IMR-90 (cell line): Measurements from ENCODE around the gene PSMC5. TPM values are rescaled to one million over a fixed set of nuclear protein-coding genes. Genes with fewer than 3 reads are reported as not detected.

Experiments used
- ATAC-seq: fragments of 200-7000 bp; cut with Tn5 transposase; 2 replicates; pipeline ENCODE4 v1.9.1; 2020; ENCODE audit warnings: low read depth, mild to moderate bottlenecking, moderate library complexity
- BruUV-seq: library from RNA; stranded (reverse); fragments of 400-500 nt; replicated peaks from 2 replicates; lab custom pipeline; 2021; lab: Mats Ljungman, UMichigan
- CTCF ChIA-PET: fragments of 300-600 bp; formaldehyde crosslinking; extraction: SDS; loops from one replicate; lab custom pipeline; 2021; ENCODE audit warnings: antibody characterized with exemption; lab: Yijun Ruan, JAX
- POLR2A ChIA-PET: fragments of 300-600 bp; sonication (Branson Sonifier 250); formaldehyde crosslinking; loops from one replicate; lab custom pipeline; 2022; ENCODE audit warnings: antibody characterized with exemption; ENCODE audit not compliant: unreplicated experiment; lab: Charles Lee
- DNase-seq: peaks from one replicate; pipeline ENCODE4 v3.0.0; 2013
- H2AFZ ChIP-seq: replicated peaks from 2 replicates; pipeline ENCODE3; 2013; ENCODE audit warnings: low read length, mild to moderate bottlenecking; ENCODE audit not compliant: poor library complexity
- H2AK5ac ChIP-seq: 2 replicates; pipeline ENCODE4 v1.6.1; 2013; ENCODE audit warnings: low read depth, low read length, inconsistent platforms
- H2AK9ac ChIP-seq: replicated peaks from 2 replicates; pipeline ENCODE3; 2013; ENCODE audit warnings: mild to moderate bottlenecking, low read depth, low read length, moderate library complexity; ENCODE audit not compliant: poor library complexity
- H2BK120ac ChIP-seq: 2 replicates; pipeline ENCODE4 v1.6.1; 2013; ENCODE audit warnings: low read depth, low read length, inconsistent platforms
- H2BK15ac ChIP-seq: 3 replicates; pipeline ENCODE4 v1.6.1; 2013; ENCODE audit warnings: low read depth, low read length, inconsistent platforms
- H2BK20ac ChIP-seq: 2 replicates; pipeline ENCODE4 v1.6.1; 2013; ENCODE audit warnings: low read depth, mild to moderate bottlenecking, inconsistent platforms, low read length, moderate library complexity
- H2BK5ac ChIP-seq: 2 replicates; pipeline ENCODE4 v1.6.1; 2013; ENCODE audit warnings: mild to moderate bottlenecking, low read depth, low read length, inconsistent platforms; ENCODE audit not compliant: poor library complexity, severe bottlenecking
- H3K14ac ChIP-seq: replicated peaks from 2 replicates; pipeline ENCODE4 v1.6.1; 2013; ENCODE audit warnings: low read depth, low read length, inconsistent platforms
- H3K18ac ChIP-seq: 2 replicates; pipeline ENCODE4 v1.6.1; 2013; ENCODE audit warnings: low read depth, low read length, control low read depth
- H3K23ac ChIP-seq: 2 replicates; pipeline ENCODE4 v1.6.1; 2013; ENCODE audit warnings: low read depth, low read length, inconsistent platforms
- H3K27ac ChIP-seq: 2 replicates; pipeline ENCODE4 v1.5.1; 2013; ENCODE audit warnings: mild to moderate bottlenecking, control low read depth, low read length; ENCODE audit not compliant: insufficient read depth
- H3K27me3 ChIP-seq: 2 replicates; pipeline ENCODE4 v1.6.1; 2013; ENCODE audit warnings: low read length; ENCODE audit not compliant: control insufficient read depth, insufficient read depth
- H3K36me3 ChIP-seq: 2 replicates; pipeline ENCODE4 v1.6.1; 2013; ENCODE audit warnings: low read length, mixed read lengths; ENCODE audit not compliant: control insufficient read depth, insufficient read depth
- H3K4ac ChIP-seq: 2 replicates; pipeline ENCODE4 v1.6.1; 2013; ENCODE audit warnings: low read depth, low read length, inconsistent platforms
- H3K4me1 ChIP-seq: 2 replicates; pipeline ENCODE4 v1.6.1; 2013; ENCODE audit warnings: low read length, mixed read lengths; ENCODE audit not compliant: control insufficient read depth, insufficient read depth
- H3K4me2 ChIP-seq: 2 replicates; pipeline ENCODE4 v1.6.1; 2013; ENCODE audit warnings: low read depth, mild to moderate bottlenecking, control low read depth, low read length, moderate library complexity
- H3K4me3 ChIP-seq: 2 replicates; pipeline ENCODE4 v1.5.1; 2013; ENCODE audit warnings: low read depth, mild to moderate bottlenecking, control low read depth, low read length, moderate library complexity; ENCODE audit not compliant: insufficient read depth
- H3K56ac ChIP-seq: 2 replicates; pipeline ENCODE4 v1.6.1; 2013; ENCODE audit warnings: low read length, inconsistent platforms; ENCODE audit not compliant: insufficient read depth; ENCODE audit errors: extremely low read depth
- H3K79me1 ChIP-seq, 2 experiments: 2 replicates each; pipeline ENCODE4 v1.6.1; 2013; ENCODE audit warnings: low read length in 2 of 2, inconsistent platforms in 1 of 2, low read depth in 1 of 2
- H3K9ac ChIP-seq: 2 replicates; pipeline ENCODE4 v1.6.1; 2013; ENCODE audit warnings: low read depth, low read length, control low read depth
- H3K9me1 ChIP-seq: 2 replicates; pipeline ENCODE4 v1.6.1; 2013; ENCODE audit warnings: low read length, inconsistent platforms; ENCODE audit not compliant: insufficient read depth
- H3K9me3 ChIP-seq: 2 replicates; pipeline ENCODE4 v1.6.1; 2013; ENCODE audit warnings: low read length; ENCODE audit not compliant: control insufficient read depth, insufficient read depth
- H4K20me1 ChIP-seq: 2 replicates; pipeline ENCODE4 v1.6.1; 2013; ENCODE audit warnings: low read length, inconsistent platforms; ENCODE audit not compliant: insufficient read depth
- H4K5ac ChIP-seq: 2 replicates; pipeline ENCODE4 v1.6.1; 2013; ENCODE audit warnings: mild to moderate bottlenecking, low read depth, low read length, control low read depth
- H4K8ac ChIP-seq, 2 experiments: 2 replicates each; pipeline ENCODE4 v1.6.1; 2013; ENCODE audit warnings: low read depth in 2 of 2, low read length in 2 of 2, control low read depth in 1 of 2, inconsistent platforms in 1 of 2
- H4K91ac ChIP-seq: 2 replicates; pipeline ENCODE4 v1.6.1; 2013; ENCODE audit warnings: low read depth, low read length, inconsistent platforms; ENCODE audit not compliant: insufficient read depth
- BHLHE40 ChIP-seq: fragments of 150-350 bp; IDR thresholded peaks from 2 replicates; pipeline ENCODE4 v1.6.1; 2016; ENCODE audit warnings: mild to moderate bottlenecking, low read depth, low read length
- CHD1 ChIP-seq: IDR thresholded peaks from 2 replicates; pipeline ENCODE4 v1.6.1; 2012; ENCODE audit warnings: low read depth, low read length, improper control_type of control experiment
- FOS ChIP-seq: fragments of 150-350 bp; IDR thresholded peaks from 2 replicates; pipeline ENCODE4 v1.6.1; 2016; ENCODE audit warnings: low read depth, low read length
- MXI1 ChIP-seq: IDR thresholded peaks from 2 replicates; pipeline ENCODE4 v1.6.1; 2012; ENCODE audit warnings: low read depth, mild to moderate bottlenecking, low read length, moderate library complexity, borderline replicate concordance
- POLR2A ChIP-seq: IDR thresholded peaks from 2 replicates; pipeline ENCODE4 v1.6.1; 2012; ENCODE audit warnings: mild to moderate bottlenecking, low read depth, low read length
- RFX5 ChIP-seq: IDR thresholded peaks from 2 replicates; pipeline ENCODE4 v1.8.0; 2012; ENCODE audit warnings: low read depth, mild to moderate bottlenecking, low read length, moderate library complexity
- WGBS, 2 experiments: methylation state at CpG; one replicate each; pipeline versions ENCODE4 v1.1.5 to v1.1.7; 2013; ENCODE audit warnings: missing lambda C conversion rate in 2 of 2; ENCODE audit not compliant: insufficient read length in 1 of 2; ENCODE audit errors: extremely low coverage in 2 of 2; 5-methylcytosine and 5-hydroxymethylcytosine counted together
- dilution Hi-C: fragments of 300-500 bp; cut with HindIII; formaldehyde crosslinking; loops from one replicate; pipeline ENCODE4 v1.14.3; 2018; ENCODE audit warnings: low sequenced_read_pairs; ENCODE audit not compliant: unreplicated experiment
- in situ Hi-C: fragments of 300-500 bp; cut with MboI; formaldehyde crosslinking; loops from 3 replicates; pipeline ENCODE4 v1.14.3; 2019; ENCODE audit warnings: low sequenced_read_pairs, inconsistent platforms, mixed read lengths
- intact Hi-C: fragments of 100-400 bp; cut with micrococcal nuclease; formaldehyde crosslinking; loops from 2 replicates; pipeline ENCODE4 v1.10.0; 2022
- polyA plus RNA-seq, 3 experiments: library from polyadenylated mRNA; depleted of rRNA; stranded (reverse); fragments of >200 nt; gene quantifications; 2 replicates each; pipeline ENCODE4 v1.2.3, GENCODE V29; 2012; ENCODE audit warnings: low replicate concordance in 1 of 3
- total RNA-seq: library from RNA; depleted of rRNA; stranded (reverse); fragments of >200 nt; gene quantifications from 2 replicates; pipeline ENCODE4 v1.2.3, GENCODE V29; 2012
- TF ChIP-seq, protein P1 (sequence below): conservative IDR thresholded peaks from 2 replicates; pipeline ENCODE4 v1.5.1; 2012; ENCODE audit warnings: mild to moderate bottlenecking, low read depth, low read length, improper control_type of control experiment

PSMC5 gene
- total and polyA plus RNA-seq, 2 of the 4 experiments (the other 2 are of a cell fraction): 105 to 165 TPM

DNA sequence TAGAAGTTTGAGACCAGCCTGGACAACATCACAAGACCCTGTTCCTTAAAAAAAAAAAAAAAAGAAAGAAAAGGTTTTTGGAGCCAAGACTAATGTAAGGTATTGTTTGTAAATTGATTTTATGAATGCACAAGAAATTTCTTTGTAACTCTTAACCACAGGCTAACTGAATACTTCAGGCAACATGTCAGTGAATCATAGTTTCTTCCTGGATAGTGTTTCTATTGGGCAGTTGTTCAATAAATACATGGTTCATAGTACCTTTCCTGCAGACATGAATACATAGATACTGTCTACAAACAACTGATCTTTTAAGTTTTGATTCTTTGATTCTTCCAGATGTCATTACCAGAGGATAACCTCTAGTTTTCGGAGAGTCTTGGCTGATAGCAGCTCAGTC, 41.7 kb upstream of the PSMC5 start:
- no peak overlapping the region for H3K14ac ChIP-seq
- H4K20me1 ChIP-seq: peaks cover 88% of the 10 kb centered on the region
- no peak overlapping the region for H2BK15ac ChIP-seq
- dilution Hi-C loops (no loop called here), intact Hi-C loops (no loop called here), in situ Hi-C loops (no loop called here)
- peaks cover 33% of the 10 kb centered on the region for H3K36me3 ChIP-seq
- H3K56ac ChIP-seq: no peak overlapping the region
- H2AFZ ChIP-seq: no peak overlapping the region
- ATAC-seq: peak; percentile 80
- H3K79me1 ChIP-seq: peaks cover 16 to 67% of the 10 kb centered on the region in 2 experiments; a peak in 3 of 4 replicates
- no peak overlapping the region for H3K9ac ChIP-seq
- no peak overlapping the region for H4K5ac ChIP-seq
- H3K4ac ChIP-seq: no peak overlapping the region
- peak; percentile 78 for DNase-seq
- TF ChIP-seq, protein P1, sequence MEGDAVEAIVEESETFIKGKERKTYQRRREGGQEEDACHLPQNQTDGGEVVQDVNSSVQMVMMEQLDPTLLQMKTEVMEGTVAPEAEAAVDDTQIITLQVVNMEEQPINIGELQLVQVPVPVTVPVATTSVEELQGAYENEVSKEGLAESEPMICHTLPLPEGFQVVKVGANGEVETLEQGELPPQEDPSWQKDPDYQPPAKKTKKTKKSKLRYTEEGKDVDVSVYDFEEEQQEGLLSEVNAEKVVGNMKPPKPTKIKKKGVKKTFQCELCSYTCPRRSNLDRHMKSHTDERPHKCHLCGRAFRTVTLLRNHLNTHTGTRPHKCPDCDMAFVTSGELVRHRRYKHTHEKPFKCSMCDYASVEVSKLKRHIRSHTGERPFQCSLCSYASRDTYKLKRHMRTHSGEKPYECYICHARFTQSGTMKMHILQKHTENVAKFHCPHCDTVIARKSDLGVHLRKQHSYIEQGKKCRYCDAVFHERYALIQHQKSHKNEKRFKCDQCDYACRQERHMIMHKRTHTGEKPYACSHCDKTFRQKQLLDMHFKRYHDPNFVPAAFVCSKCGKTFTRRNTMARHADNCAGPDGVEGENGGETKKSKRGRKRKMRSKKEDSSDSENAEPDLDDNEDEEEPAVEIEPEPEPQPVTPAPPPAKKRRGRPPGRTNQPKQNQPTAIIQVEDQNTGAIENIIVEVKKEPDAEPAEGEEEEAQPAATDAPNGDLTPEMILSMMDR: no peak
- no peak for TF ChIP-seq FOS
- no peak for TF ChIP-seq POLR2A
- no peak for TF ChIP-seq RFX5
- no peak for TF ChIP-seq CHD1
- no peak for TF ChIP-seq MXI1
- TF ChIP-seq BHLHE40: no peak
- POLR2A ChIA-PET: no interaction called here
- no peak overlapping the region for H2BK120ac ChIP-seq
- no peak overlapping the region for H2BK20ac ChIP-seq
- H3K27ac ChIP-seq: peak overlapping the region; percentile 47
- no peak overlapping the region for H2AK9ac ChIP-seq
- no peak overlapping the region for H3K4me3 ChIP-seq
- BruUV-seq: no TSS peak
- H3K9me1 ChIP-seq: peaks cover 13% of the 10 kb centered on the region
- no CpG with 5 or more reads among the region's 1 CpG for WGBS, 2 experiments
- H3K23ac ChIP-seq: no peak overlapping the region
- no peak overlapping the region for H2AK5ac ChIP-seq
- no peak overlapping the region for H3K18ac ChIP-seq
- peak overlapping the region; percentile 21; the same call in 1 of the 2 replicates for H3K4me2 ChIP-seq
- peaks cover 6% of the 10 kb centered on the region; the same call in 1 of the 2 replicates for H3K4me1 ChIP-seq
- H3K9me3 ChIP-seq: no peaks in the 10 kb centered on the region
- H4K8ac ChIP-seq: no peak overlapping the region
- no peak overlapping the region for H4K91ac ChIP-seq
- CTCF ChIA-PET: no interaction called here
- H2BK5ac ChIP-seq: no peak overlapping the region
- no peaks in the 10 kb centered on the region for H3K27me3 ChIP-seq
